Measurements from ENCODE around the gene RARB.

- no peak for TF ChIP-seq RARB (CRISPR knock-in tag; IDR thresholded peaks at IDR 0.05)
- no peak for TF ChIP-seq ZNF565 (CRISPR knock-in tag; conservative IDR thresholded peaks at IDR 0.05; ENCODE audit: low read depth)
- no peak for TF ChIP-seq ZNF8 (CRISPR knock-in tag; IDR thresholded peaks at IDR 0.05)
- no peak for TF ChIP-seq ARNTL (CRISPR knock-in tag; IDR thresholded peaks at IDR 0.05; ENCODE audit: borderline replicate concordance, low read depth)
- TF ChIP-seq PATZ1 (CRISPR knock-in tag; IDR thresholded peaks at IDR 0.05; ENCODE audit: borderline replicate concordance) = no peak
- TF ChIP-seq ZNF70 (CRISPR knock-in tag; IDR thresholded peaks at IDR 0.05) = no peak
- no peak for TF ChIP-seq OSR1 (CRISPR knock-in tag; IDR thresholded peaks at IDR 0.05)
- no peak for TF ChIP-seq ZC3H10 (CRISPR knock-in tag; IDR thresholded peaks at IDR 0.05)
- no peak for TF ChIP-seq ISL1 (CRISPR knock-in tag; IDR thresholded peaks at IDR 0.05)
- TF ChIP-seq CSDC2 (CRISPR knock-in tag; IDR thresholded peaks at IDR 0.05) = no peak
Measured at GRCh38 chr3:25542492-25543039, 114.5 kb downstream of the RARB start.

Measured in SK-N-SH treated with all-trans-retinoic acid at 6 μM for 48 hours (cell line).